ENCODE results near the gene MAP7D2.
"Not testable (repeated sequence)": the region's sequence is repeated elsewhere in the genome, so short reads cannot be mapped to it uniquely, and the experiment has no call there.

The MAP7D2 gene

DNA sequence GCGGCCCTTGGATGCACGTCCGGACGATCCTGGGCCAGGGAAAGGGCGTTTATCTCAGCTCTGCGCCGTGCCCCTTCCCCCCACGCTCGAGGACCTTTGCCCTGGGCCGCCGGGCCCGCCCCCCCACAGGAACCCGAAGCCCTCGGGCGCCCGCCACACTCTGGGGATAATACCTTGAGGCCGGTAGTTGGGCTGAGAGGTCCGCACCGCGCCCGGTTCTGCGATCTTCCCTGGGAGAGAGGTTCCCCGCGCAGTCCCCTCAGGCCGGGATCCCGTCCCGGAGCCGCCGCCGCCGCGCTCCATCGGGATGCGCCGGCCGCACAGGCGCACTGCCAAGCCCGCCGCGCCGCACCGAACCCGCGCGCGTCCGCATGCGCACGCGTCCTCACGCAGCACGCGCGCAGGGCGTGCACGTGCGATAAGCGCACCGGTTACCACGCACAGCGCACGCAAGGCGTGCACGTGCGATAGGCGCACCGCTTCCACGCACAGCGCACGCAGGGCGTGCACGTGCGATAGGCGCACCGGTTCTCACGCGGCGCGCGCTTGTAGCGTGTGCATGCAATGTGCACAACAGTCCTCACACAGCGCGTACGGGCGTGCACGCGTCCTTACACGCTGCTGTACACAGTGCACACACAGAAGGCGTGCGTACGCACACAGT is at the start of gene MAP7D2:
MAP7D2 (minus strand) TSS at position 331 of the 664 bp plus-strand sequence; CDS start at position 303, 28 bp downstream.
- no peak for DNase-seq

DNA sequence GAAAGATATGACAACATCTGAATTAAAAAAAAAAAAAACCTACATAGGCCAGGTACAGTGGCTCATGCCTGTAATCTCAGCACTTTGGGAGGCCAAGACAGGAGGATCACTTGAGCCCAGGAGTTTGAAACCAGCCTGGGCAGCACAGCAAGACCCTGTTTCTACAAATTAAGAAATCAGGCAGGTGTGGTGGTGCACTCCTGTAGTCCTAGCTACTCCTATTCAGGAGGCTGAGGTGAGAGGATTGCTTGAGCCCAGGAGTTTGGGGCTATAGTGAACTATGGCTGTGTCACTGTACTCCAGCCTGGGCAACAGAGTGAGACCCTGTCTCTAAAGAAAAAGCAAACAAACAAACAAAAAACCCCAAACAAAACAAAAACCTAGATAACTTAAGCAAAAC is 45.8 kb upstream of the MAP7D2 start:
- not testable (repeated sequence) for DNase-seq

DNA sequence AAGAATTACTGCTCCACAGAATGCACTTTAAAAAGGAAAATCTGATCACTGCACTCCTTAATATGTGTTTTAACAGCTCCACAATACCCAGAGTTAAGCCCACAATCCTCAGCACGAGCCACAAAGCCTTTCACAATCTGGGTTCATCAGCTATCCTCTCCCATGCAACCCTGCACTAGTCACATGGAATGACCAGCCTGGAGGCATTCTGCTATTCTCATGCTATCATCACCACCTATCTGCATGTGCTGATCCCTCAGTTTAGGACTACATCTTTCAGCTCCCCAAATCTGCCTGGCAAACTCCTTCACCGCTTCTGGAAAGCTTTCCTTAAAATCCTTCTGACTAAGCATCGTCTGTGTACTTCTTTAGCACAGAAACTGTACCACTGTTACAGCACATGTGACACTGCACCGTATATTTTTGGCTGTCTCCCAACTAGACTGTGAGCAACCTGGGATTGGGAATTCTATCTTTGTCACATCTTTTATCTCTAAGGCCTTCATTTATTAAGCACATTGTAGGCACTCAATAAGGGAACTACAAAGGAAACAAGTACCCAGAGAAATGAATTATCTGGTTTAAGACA is 43.2 kb upstream of the MAP7D2 start:
- DNase-seq = no peak

DNA sequence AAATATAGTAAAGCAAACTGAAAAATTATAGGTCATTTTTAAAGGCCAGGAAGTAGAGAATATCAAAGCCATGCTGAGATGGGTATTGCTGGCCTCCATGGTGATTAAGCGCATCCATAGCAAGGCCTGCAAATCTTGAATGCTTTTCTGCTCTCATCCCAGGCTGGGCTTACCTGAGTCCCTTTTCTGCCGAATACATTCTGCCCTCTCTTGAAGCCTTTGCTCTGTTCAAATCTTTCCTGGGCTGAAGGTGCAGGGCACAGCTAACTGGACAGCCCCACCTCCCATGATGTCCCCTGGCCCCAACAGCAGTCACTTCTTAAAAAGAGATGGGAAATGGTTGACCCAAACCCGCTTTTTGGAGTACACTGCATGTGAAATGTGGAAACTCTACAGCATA is 35.0 kb upstream of the MAP7D2 start:
- DNase-seq = no peak

DNA sequence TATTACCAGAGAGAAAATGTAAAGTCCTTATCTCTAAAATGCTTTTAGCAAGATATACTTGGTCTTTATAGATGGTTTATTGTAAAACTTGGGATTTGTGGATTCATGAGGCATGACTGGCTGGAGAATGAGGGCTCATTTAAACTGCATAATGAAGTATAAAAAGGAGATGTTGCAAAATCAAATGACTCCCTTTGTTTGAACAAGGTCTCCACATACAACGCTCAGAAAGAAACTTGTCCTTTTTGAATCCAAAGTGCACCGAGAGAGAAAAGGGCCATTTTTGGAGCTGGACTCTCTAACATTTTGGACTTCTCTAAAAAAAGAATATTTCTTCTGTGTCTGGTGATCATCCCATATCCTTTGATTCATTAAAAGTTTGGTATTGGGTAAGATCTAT is 32.6 kb upstream of the MAP7D2 start:
- no peak for DNase-seq

DNA sequence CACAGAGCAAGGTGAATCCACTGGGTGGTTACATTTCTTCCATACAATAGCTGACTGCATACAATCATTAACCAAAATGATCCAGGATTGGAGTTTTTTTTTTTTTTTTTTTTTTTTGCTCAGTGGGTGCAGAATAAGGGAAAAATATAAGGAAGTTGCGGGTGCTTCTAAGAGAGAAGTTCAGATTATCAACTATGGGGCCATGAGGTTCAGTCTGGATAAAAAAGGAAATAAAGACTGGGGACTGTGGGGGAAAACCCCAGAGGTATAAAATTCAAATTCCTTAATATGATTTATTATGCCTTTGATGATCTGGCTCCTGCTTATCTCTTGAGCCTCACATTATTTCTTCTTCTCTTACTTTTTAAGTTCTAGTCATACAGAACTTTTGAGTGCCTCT is 30.9 kb upstream of the MAP7D2 start:
- DNase-seq = no peak

DNA sequence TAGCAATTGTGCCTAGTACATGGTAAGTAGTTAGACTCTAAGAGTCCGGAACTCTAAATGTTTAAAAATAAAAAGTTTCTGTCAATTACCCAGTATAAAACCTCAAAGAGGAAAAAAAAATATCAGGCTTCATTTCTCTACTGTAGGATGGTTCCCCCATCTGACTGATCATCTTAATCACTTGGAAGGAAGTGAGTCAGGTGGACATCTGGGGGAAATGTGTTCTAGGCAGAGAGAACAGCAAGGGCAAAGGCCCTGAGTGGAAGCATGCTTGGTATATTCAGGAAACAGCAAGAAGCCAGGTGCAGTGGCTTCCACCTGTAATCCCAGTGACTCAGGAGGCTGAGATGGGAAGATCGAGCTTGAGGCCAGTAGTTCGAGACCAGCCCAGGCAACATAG is 27.8 kb upstream of the MAP7D2 start:
- DNase-seq = no peak

DNA sequence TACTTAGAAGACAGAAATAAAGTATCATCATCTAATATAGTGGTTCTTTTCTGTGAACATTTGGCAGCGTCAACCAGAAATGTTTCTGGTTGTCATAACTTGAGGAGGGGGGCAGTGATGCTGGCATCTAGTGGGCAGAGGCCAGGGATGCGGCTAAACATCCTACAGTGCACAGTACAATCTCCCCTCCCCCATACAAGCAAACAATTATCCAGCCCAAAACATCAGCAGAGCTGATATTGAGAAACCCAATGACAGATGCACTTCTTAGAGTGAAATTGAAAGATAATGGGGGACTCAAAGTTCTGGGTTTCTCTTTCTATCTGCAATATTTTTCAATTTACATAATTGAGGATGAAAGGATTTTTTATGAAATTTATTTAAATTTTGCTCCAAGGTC is 26.9 kb upstream of the MAP7D2 start:
- no peak for DNase-seq

DNA sequence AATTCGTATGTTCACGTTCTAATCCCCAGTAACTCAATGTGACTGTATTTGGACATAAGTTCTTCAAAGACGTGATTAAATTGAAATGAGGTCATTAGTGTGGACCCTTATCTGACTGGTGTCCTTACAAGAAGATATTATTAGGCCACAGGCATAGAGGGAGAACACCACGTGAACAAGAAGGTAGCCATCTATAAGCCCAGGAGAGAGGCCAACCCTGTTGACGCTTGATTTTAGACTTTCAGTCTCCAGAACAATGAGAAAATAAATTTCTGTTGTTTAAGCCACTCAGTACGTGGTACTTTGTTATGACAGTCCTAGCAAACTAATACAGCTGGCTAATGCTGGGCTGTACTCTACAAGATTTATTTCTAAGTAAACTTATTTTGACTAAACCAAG is 26.4 kb upstream of the MAP7D2 start:
- no peak for DNase-seq

DNA sequence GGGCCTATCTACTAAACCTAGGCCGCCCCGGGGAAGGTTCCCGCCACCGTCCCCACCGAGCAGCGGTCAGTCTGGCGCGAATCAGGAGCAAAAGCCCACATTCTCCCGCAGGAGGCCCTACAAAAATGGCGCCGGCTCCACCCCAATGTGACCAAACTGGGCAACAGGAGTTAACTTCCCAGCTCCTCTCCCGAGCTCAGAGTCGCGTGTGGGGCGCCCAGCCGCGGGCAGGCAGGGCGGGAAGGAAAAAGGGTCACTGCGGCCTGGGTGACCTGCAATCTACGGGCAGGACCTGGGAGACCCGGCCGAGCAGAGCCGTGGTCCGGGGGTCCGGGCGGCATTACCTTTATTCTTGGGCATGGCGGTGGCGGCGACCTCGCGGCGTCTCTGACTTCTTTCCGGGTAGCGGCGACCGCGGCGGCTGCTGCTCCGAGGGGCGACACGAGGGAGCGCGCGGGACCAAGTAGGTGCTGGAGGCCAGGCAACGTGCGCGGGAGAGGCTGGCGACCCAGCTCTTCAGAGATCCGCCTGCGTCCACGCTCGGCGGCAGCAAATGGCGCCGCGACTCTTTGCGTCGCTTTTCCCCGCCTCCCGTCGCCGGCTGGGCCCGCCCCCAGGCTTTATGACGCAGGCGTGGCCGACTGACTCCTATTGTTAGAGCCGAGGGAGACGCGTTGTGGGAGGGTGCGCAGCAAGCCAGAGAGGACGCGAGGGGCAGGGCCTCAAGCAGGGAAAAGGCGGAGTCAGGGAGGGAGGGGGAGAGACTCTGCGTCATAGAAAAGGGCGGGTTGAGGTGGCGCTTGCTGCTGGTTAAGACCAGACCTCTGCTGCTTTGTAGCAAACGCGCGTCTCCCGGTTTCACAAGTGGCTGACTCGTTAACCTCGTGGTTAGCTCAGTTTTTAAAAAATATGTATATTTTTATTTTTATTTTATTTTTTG is 24.8 kb upstream of the MAP7D2 start, which contains the start of gene EIF1AX:
EIF1AX (minus strand) TSS at position 558 of the 940 bp plus-strand sequence; CDS start at position 360, 198 bp downstream.
- peak; percentile 97 for DNase-seq

DNA sequence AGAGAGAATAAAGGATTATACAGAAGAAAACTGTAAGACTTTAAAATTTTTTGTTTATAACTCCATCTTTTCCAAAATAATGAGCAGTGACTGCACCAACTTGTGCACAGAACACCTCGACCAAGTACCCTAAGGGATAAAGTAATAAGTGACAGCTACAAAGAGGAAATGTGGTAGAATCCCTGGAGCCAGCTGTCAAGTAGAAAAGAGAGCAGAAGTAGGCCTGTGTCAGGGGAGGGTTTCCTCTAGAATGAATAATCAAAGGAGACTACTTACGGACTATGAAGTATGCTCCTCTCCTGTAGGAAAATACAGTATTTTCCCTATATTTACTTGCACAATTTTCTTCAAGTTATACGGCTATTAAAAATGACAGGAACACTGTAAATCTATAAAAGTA is 23.7 kb upstream of the MAP7D2 start:
- no peak for DNase-seq

DNA sequence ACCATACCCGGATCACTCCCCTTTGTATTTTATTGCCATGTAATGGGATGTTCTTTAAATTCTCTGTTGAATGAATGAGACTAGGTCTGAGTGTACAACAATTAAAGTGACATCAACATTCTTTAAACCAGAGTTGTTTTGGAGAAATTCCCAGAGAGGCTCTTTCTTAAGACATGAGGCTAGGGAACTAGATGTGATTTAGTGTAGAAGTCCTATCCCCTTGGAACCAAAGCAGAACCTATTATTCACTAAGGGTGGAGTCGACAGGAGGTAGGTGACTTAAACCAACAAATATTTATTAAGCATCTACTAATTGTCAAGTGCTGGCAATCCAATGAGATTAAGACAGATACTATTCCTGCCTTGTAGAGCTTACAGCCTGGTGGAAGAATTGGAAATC is 23.3 kb upstream of the MAP7D2 start:
- no peak for DNase-seq

DNA sequence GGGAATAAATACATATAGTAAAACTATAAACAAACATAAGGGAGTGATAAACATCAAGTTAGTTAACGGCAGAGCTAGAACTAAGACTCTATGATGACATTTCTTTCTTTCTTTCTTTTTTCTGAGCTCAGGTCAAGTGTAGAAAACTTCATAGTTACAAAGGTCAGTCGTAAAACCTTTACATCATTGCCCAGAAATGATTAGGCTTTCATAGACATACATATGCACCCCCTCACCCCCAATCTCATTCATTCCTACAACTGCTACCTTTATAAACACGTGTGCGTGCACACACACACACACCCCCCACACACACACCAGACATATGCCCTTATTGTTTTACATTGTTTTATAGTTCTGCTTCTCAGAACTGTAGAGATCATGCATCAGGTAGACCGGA is 19.2 kb upstream of the MAP7D2 start:
- DNase-seq = no peak

DNA sequence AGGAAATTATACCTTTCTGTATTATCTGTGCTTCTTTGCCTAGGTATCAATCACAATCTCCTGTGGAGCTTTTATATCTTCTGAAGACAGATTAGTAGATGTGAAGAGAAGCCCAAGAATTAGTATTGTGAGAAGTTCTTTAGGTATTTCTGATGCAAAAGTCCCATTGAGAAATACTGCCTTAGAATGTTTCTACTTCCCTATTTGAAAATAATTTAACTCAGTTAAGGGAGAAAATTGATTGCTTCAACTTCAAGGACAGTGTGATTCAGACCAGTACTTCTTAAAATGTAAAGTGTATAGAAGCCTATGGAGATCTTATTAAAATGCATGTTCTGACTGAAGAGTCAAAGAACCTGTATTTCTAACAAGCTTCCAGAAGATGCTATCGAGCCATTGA is 16.0 kb upstream of the MAP7D2 start:
- no peak for DNase-seq

DNA sequence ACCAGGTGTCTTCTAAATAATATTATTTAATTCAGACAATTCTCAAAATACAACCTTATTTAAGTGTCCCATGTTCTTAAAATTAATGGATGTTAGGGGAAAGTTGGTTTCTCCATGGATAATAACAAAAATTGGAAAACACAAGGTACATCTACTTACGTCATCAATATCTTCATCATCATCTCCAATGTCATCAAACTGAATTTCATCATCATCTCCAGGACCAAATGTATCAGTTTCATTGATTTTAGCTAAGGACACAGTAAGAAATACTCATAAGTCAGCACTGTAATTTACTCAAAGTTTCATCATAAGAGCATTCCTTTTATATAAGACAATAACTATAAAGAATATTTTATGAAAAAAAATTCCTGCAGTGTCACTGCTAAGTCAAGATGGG is 13.7 kb upstream of the MAP7D2 start:
- DNase-seq = no peak

DNA sequence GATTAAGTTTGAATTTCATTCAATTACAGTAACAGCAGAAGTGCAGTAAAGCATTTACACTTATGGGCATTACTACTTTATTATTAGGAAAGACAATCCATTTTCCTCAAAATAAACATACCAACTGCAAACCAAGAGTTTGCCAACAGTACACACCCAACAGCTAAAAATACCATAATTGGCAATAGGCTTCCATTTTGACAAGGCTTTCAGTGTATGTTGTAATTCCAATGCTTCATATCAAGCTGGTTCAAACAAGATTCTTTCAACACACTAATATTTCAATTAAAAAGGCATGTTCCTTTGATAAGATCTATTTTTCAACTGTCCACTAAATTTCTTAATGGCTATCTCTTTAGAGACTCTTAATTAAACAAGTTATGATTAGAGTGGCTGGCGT is 12.8 kb upstream of the MAP7D2 start:
- DNase-seq = no peak

DNA sequence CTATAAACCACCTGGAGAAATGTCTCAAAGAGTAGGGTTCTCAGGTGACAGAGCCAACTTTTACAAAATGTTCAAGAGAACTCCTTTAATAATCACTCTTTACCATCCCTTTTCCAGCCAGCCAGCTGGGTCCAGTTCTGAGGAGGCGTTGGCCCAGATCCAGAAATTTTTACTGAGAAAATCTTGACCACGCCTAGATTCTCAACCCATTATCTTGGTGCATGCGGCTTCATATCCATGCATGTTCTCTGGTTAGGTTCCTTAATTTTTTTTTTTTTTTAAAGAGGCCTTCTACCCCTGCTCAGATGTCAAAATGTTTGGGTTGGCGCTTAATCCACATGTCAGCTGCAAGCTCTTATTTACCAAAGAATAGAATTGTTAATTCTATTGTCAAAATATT is 12.0 kb upstream of the MAP7D2 start:
- DNase-seq = no peak

DNA sequence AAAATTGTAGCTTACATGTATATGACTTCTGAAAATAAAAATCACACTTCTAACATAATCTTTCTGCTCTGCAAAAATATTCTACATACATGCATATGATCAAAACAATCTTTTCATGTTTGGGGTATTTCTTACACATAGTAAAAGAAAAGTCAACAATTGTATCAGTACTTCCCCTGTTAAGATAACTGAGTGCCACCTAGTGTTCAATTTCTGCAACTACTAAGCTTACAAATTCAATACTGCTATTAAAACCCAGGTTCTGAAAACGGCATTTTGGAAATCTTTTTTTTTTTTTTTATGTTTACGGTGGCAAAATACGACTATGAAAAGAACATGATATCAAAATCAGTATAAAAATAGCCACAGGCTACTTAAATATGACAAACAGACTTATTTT is 10.7 kb upstream of the MAP7D2 start:
- DNase-seq = not testable (repeated sequence)

DNA sequence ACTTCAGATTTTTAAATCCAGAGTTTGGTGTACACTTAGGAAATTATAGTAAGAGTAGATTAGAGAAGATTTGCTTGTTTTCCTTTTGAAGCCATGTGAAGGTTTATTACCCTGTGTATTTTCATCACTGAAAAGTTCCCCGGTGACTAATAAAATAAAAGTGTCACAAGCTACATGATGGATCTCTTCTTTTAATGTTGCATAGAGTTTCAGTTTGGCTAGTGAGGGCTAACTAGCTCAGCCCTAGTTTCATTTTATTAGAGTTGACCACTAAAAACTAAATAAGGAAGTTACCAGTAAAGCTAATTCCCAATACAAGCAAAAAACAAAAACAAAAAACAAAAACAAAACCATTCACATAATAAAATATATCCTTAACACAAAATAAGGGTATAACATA is 10.1 kb upstream of the MAP7D2 start:
- not testable (repeated sequence) for DNase-seq

DNA sequence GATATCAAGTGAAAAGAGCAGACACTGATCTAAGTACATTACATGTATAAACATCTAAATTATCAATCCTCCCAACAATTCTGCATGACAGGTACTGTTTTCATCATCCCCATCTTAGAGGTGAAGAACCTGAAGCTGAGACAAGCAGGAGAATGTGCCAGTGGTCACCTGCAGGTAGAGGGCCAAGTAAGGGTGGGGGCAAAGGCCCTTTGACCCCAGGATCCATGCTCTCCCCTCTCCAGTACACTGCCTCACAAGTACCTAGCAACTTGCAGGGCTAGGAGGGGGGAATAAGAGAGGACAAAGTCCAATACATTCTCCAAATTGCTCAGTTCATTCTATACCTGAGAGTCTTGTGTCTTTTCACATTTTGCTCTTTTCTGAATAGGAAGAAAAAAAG is 8.3 kb upstream of the MAP7D2 start:
- no peak for DNase-seq

DNA sequence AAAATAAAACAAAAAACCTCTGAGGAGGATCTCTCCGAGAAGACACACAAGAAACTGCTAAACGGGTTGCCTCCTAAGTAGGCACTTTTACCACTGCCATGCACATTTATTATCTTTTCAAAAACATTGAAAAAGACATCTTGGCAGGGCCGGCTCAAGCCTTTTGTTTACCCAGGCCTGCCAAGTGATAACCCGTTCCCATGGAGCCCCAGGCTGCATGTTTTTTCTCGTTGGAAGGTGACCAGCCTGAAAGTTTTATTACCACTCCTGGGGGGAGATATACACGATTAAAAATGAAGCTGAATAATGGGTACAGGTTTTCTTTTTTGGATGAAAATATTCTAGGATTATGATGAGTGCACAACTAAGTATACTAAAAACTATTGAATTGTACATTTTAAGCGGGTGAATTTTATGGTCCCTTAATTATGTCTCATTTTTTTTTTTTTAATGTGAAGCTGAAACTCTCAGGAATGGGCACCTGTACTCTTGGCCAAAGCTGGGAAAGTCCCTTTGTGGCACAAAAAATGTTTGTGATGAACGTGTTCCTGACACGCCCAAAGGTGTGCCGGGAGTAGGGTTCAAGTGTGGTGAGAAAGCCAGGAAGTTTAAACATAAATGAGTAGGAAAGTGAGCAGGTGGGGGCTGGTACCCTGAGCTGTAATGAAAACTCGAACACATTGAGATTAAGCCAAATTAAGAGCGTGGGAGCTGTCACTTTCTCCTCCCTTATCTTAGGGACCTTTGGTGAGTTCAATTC is 1.5 kb upstream of the MAP7D2 start:
- DNase-seq = no peak

DNA sequence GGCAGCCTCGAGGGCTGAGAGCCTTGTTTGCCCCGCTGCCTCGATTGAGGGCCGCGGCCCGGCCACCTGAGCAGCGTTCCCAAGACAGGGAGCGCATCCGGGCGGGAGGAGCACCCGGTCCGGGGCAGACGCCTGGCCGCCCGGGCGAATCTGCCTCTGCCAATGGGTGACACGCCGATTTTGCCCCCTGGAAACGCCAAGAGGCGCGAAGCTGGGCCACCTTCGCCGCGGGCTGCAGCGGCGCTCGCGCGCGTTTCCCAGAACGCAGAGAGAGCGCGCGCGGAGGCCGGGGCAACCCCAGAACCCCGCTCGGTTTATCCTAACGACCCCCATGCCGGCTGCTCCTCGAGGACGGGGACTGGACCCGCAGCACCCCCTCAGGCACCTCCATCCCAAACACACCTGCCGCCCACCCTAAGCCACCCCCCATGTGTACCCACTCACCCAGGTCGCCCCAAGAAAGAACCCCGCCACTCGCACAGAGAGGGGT is 575 bp downstream of the MAP7D2 start:
- no peak for DNase-seq

Measured in CD4-positive, alpha-beta T cell treated with Interleukin-4 for 4 hours (primary cell).